Testis (tissue), 2 donors: ENCODE data around the gene LAIR1.

ENCODE experiments used
- POLR2A ChIP-seq: fragments of 450-650 bp; IDR thresholded peaks from one replicate; pipeline ENCODE4 v1.6.1; 2017; ENCODE audit warnings: antibody characterized with exemption, mild to moderate bottlenecking, moderate library complexity
- TF ChIP-seq, protein P1 (sequence below), 3 experiments: fragments of 450-650 bp in 2 of 3; fragments of 200-600 bp in 1 of 3; sonication (generic) in 1 of 3; IDR thresholded peaks; one replicate each; pipeline ENCODE4 v1.5.1; 2016 to 2019; ENCODE audit warnings: antibody characterized with exemption in 3 of 3, mild to moderate bottlenecking in 2 of 3, moderate library complexity in 1 of 3

DNA sequence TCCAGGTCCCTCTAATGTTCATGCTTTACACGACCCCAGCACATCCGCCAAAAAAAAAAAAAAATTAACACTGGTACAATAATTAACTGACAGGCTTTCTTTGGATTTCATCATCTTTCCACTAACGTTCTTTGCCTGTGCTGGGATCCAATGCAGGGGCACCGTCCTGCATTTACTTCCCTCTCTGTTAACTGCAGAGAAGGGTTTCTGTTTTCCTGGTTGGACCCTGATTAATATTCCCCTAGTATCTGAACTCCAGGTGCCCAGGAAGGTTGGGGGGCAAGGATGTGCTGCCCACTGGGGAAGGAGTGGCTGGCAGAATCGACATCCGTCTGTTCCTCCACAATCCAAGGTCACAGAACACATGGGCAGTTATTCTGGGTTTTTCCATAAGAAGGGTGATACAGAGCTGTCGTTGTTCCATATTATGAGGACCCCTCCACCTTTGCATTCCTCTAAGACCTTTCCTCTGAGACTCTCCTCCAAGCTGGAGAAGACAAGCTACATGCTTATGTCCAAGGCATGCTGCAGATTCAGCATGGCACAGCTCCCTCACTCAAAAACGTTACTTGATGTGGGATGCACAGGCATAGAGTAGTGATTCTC lies 4.5 kb upstream of the LAIR1 start:
- TF ChIP-seq, protein P1, sequence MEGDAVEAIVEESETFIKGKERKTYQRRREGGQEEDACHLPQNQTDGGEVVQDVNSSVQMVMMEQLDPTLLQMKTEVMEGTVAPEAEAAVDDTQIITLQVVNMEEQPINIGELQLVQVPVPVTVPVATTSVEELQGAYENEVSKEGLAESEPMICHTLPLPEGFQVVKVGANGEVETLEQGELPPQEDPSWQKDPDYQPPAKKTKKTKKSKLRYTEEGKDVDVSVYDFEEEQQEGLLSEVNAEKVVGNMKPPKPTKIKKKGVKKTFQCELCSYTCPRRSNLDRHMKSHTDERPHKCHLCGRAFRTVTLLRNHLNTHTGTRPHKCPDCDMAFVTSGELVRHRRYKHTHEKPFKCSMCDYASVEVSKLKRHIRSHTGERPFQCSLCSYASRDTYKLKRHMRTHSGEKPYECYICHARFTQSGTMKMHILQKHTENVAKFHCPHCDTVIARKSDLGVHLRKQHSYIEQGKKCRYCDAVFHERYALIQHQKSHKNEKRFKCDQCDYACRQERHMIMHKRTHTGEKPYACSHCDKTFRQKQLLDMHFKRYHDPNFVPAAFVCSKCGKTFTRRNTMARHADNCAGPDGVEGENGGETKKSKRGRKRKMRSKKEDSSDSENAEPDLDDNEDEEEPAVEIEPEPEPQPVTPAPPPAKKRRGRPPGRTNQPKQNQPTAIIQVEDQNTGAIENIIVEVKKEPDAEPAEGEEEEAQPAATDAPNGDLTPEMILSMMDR (IDR thresholded peaks at IDR 0.05) = no peak
- TF ChIP-seq POLR2A = no peak
